Germinal center (tissue), 1 donor: ENCODE measurements around the gene LIMK1.

ENCODE experiments used
- DNase-seq: peaks from one replicate; pipeline ENCODE4 v3.0.0; 2012; ENCODE audit warnings: mixed read lengths, low spot score

Gene LIMK1

GRCh38 chr7:74056096-74056915 is 27.3 kb upstream of the LIMK1 start:
- DNase-seq = no peak

GRCh38 chr7:74057216-74057925 is 26.2 kb upstream of the LIMK1 start:
- DNase-seq = no peak

- no peak for DNase-seq
Measured at GRCh38 chr7:74057987-74058386, 25.6 kb upstream of the LIMK1 start.

GRCh38 chr7:74058486-74058885 is 25.1 kb upstream of the LIMK1 start:
- DNase-seq = no peak

GRCh38 chr7:74059037-74059436 is 24.6 kb upstream of the LIMK1 start:
- DNase-seq = no peak

- no peak for DNase-seq
Measured at GRCh38 chr7:74059681-74060588, 23.7 kb upstream of the LIMK1 start.

GRCh38 chr7:74061840-74062539 is 21.6 kb upstream of the LIMK1 start:
- peak; percentile 74 for DNase-seq

- no peak for DNase-seq
Measured at GRCh38 chr7:74063223-74063641, 20.4 kb upstream of the LIMK1 start.

GRCh38 chr7:74063646-74064045 is 20.0 kb upstream of the LIMK1 start:
- no peak for DNase-seq

GRCh38 chr7:74064696-74065095 is 18.9 kb upstream of the LIMK1 start:
- no peak for DNase-seq

GRCh38 chr7:74066626-74067025 is 17.0 kb upstream of the LIMK1 start:
- DNase-seq = no peak

GRCh38 chr7:74068378-74069085 is 15.1 kb upstream of the LIMK1 start:
- DNase-seq = no peak

- no peak for DNase-seq
Measured at GRCh38 chr7:74069086-74069541, 14.5 kb upstream of the LIMK1 start.

- no peak for DNase-seq
Measured at GRCh38 chr7:74069790-74070618, 13.6 kb upstream of the LIMK1 start.

- no peak for DNase-seq
Measured at GRCh38 chr7:74070619-74070921, 13.0 kb upstream of the LIMK1 start.

GRCh38 chr7:74071121-74071520 is 12.5 kb upstream of the LIMK1 start:
- DNase-seq = no peak

- DNase-seq = no peak
Measured at GRCh38 chr7:74074770-74075169, 8.8 kb upstream of the LIMK1 start.

- DNase-seq = no peak
Measured at GRCh38 chr7:74078461-74078860, 5.1 kb upstream of the LIMK1 start.

GRCh38 chr7:74082770-74083116 is 861 bp upstream of the LIMK1 start:
- DNase-seq = no peak

GRCh38 chr7:74083928-74084721 is 521 bp downstream of the LIMK1 start:
- no peak for DNase-seq
